IPS-18c (cell line): Measurements from ENCODE around the gene ENTPD5.

ENCODE experiments used
- H3K4me3 ChIP-seq: 2 replicates; pipeline ENCODE4 v1.7.0; 2013; ENCODE audit warnings: low read depth, mild to moderate bottlenecking, low read length, moderate library complexity; ENCODE audit not compliant: insufficient read depth
- H3K9me3 ChIP-seq: one replicate; pipeline ENCODE4 v1.6.1; 2013; ENCODE audit warnings: mild to moderate bottlenecking, low read length, moderate library complexity; ENCODE audit not compliant: control insufficient read depth, insufficient read depth

ENTPD5 gene

GRCh38 chr14:74018586-74019407 lies at the start of gene ENTPD5, which contains the start of gene BBOF1:
ENTPD5 (minus strand) TSS chr14:74019288; CDS start chr14:73988102, 31,186 bp downstream.
BBOF1 (plus strand) TSS chr14:74019349; CDS start chr14:74019479, 130 bp downstream.
- Histone ChIP-seq H3K4me3 (peak within 1 kb of the TSS; percentile 92), H3K9me3 (no peaks in the 10 kb centered on the region)

- H3K9me3 ChIP-seq = no peaks in the 10 kb centered on the region
- no peak overlapping the region for H3K4me3 ChIP-seq
Observed at GRCh38 chr14:74065746-74066575, 46.9 kb upstream of the ENTPD5 start.

- H3K9me3 ChIP-seq = no peaks in the 10 kb centered on the region
- H3K4me3 ChIP-seq = no peak overlapping the region
Observed at GRCh38 chr14:74064883-74065282, 45.8 kb upstream of the ENTPD5 start.

GRCh38 chr14:74064426-74064825 lies 45.3 kb upstream of the ENTPD5 start:
- Histone ChIP-seq H3K9me3 (no peaks in the 10 kb centered on the region), H3K4me3 (no peak overlapping the region)

- no peaks in the 10 kb centered on the region for H3K9me3 ChIP-seq
- no peak overlapping the region for H3K4me3 ChIP-seq
Observed at GRCh38 chr14:74062809-74063150, 43.7 kb upstream of the ENTPD5 start.

- no peaks in the 10 kb centered on the region for H3K9me3 ChIP-seq
- no peak overlapping the region for H3K4me3 ChIP-seq
Observed at GRCh38 chr14:74049876-74050495, 30.9 kb upstream of the ENTPD5 start.

- H3K4me3 ChIP-seq = no peak overlapping the region
- no peaks in the 10 kb centered on the region for H3K9me3 ChIP-seq
Observed at GRCh38 chr14:74048281-74048680, 29.2 kb upstream of the ENTPD5 start.

GRCh38 chr14:74045522-74045921 lies 26.4 kb upstream of the ENTPD5 start:
- Histone ChIP-seq H3K4me3 (no peak overlapping the region), H3K9me3 (peaks cover 2% of the 10 kb centered on the region)

- H3K4me3 ChIP-seq = no peak overlapping the region
- peaks cover 2% of the 10 kb centered on the region for H3K9me3 ChIP-seq
Observed at GRCh38 chr14:74042296-74042695, 23.2 kb upstream of the ENTPD5 start.

GRCh38 chr14:74038020-74038859 lies 19.2 kb upstream of the ENTPD5 start:
- peaks cover 2% of the 10 kb centered on the region for H3K9me3 ChIP-seq
- H3K4me3 ChIP-seq = no peak overlapping the region

GRCh38 chr14:74035556-74035955 lies 16.5 kb upstream of the ENTPD5 start:
- Histone ChIP-seq H3K4me3 (no peak overlapping the region), H3K9me3 (no peaks in the 10 kb centered on the region)

GRCh38 chr14:74034572-74034971 lies 15.5 kb upstream of the ENTPD5 start:
- Histone ChIP-seq H3K4me3 (no peak overlapping the region), H3K9me3 (no peaks in the 10 kb centered on the region)

- H3K4me3 ChIP-seq = no peak overlapping the region
- no peaks in the 10 kb centered on the region for H3K9me3 ChIP-seq
Observed at GRCh38 chr14:74029136-74029535, 10.0 kb upstream of the ENTPD5 start.

GRCh38 chr14:74022346-74022745 lies 3.3 kb upstream of the ENTPD5 start:
- no peak overlapping the region for H3K4me3 ChIP-seq
- H3K9me3 ChIP-seq = no peaks in the 10 kb centered on the region

GRCh38 chr14:74019408-74020137 lies 485 bp upstream of the ENTPD5 start:
- Histone ChIP-seq H3K9me3 (no peaks in the 10 kb centered on the region), H3K4me3 (peak overlapping the region; percentile 92)

- Histone ChIP-seq H3K4me3 (peak overlapping the region; percentile 92), H3K9me3 (no peaks in the 10 kb centered on the region)
Observed at GRCh38 chr14:74018174-74018585, 908 bp downstream of the ENTPD5 start.
